ENCODE measurements around the gene HAP1.
"Not testable (repeated sequence)": the region's sequence is repeated elsewhere in the genome, so short reads cannot be mapped to it uniquely, and the experiment has no call there.

The HAP1 gene

DNA sequence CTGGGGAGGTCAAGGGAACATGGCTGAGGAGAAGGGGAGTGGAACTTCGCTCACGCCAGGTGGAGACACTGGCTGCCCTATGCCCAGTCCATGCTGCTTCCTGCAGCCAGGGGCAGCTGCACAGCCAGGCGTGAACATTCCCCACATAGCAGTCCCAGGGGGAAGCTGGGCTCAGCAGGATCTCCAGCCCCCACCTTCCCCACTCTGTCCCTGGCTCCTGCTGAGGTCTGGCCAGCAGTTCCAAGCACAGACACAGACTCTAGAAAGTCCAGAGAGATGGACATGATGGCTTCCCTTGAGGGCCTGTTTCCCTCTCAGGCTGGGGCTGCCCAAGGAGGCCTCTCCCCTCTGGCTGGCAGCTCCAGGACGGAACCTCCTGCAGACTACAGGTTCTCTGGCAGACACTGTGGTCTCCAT lies 42.7 kb upstream of the HAP1 start:
- H3K27me3 ChIP-seq (ENCODE audit: insufficient read depth, low read depth, severe bottlenecking), result no peaks in the 10 kb centered on the region
- H3K36me3 ChIP-seq, result peaks cover 19% of the 10 kb centered on the region
- TF ChIP-seq CTCF (IDR thresholded peaks at IDR 0.05; ENCODE audit: low read depth, low read length), result 0 out of 2 replicates have a peak, but pooled peaks have one; percentile 14
- no peak overlapping the region for H3K4me3 ChIP-seq (ENCODE audit: low read depth, low read length)
- H3K9me3 ChIP-seq (ENCODE audit: severe bottlenecking), result no peaks in the 10 kb centered on the region
- no peak for DNase-seq
- peak overlapping the region; percentile 84 for H3K27ac ChIP-seq

GRCh38 chr17:41776262-41776900 lies 41.9 kb upstream of the HAP1 start:
- H3K27ac ChIP-seq, result peak overlapping the region; percentile 84
- not testable (repeated sequence) for H3K9me3 ChIP-seq (ENCODE audit: severe bottlenecking); H3K27me3 ChIP-seq (ENCODE audit: insufficient read depth, low read depth, severe bottlenecking); DNase-seq; H3K4me3 ChIP-seq (ENCODE audit: low read depth, low read length)
- H3K36me3 ChIP-seq, result peaks cover 23% of the 10 kb centered on the region

- H3K27ac ChIP-seq, result no peak overlapping the region
- no peak for DNase-seq
- no peak overlapping the region for H3K4me3 ChIP-seq (ENCODE audit: low read depth, low read length)
Measured at GRCh38 chr17:41775394-41776226, 41.2 kb upstream of the HAP1 start.

GRCh38 chr17:41773731-41774193 lies 39.3 kb upstream of the HAP1 start:
- no peak for DNase-seq
- H3K27me3 ChIP-seq (ENCODE audit: insufficient read depth, low read depth, severe bottlenecking), result no peaks in the 10 kb centered on the region
- H3K4me3 ChIP-seq (ENCODE audit: low read depth, low read length), result no peak overlapping the region
- no peaks in the 10 kb centered on the region for H3K9me3 ChIP-seq (ENCODE audit: severe bottlenecking)
- TF ChIP-seq CTCF (IDR thresholded peaks at IDR 0.05; ENCODE audit: low read depth, low read length), result no peak
- H3K36me3 ChIP-seq, result peaks cover 42% of the 10 kb centered on the region
- H3K27ac ChIP-seq, result no peak overlapping the region

More at GRCh38 chr17:41775394-41776226, 41.2 kb upstream of the HAP1 start:
- no peak for TF ChIP-seq CTCF (IDR thresholded peaks at IDR 0.05; ENCODE audit: low read depth, low read length)
- H3K27me3 ChIP-seq (ENCODE audit: insufficient read depth, low read depth, severe bottlenecking), result no peaks in the 10 kb centered on the region
- H3K9me3 ChIP-seq (ENCODE audit: severe bottlenecking), result no peaks in the 10 kb centered on the region
- peaks cover 31% of the 10 kb centered on the region for H3K36me3 ChIP-seq

DNA sequence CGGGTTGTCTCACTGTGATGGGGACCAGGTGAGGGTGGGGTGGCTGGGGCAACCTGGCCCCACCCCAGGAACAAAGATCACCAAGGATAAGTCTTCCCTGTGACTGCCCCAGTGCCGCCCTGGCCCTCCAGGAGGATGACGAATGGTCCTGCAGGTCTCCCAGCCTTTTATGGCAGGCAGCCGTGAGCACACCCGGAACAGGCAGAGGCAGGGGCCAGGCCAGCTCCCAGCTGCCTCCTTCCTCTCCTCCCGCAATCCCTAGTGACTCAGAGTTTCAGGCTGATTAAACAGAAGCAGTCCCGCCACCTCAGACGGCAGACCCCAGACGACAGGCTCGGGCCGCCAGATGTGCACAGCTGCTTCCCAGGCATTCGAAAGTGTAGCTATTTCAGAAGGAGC lies 38.7 kb upstream of the HAP1 start:
- Histone ChIP-seq H3K27me3 (ENCODE audit: insufficient read depth, low read depth, severe bottlenecking) (no peaks in the 10 kb centered on the region), H3K27ac (no peak overlapping the region), H3K4me3 (ENCODE audit: low read depth, low read length) (no peak overlapping the region), H3K36me3 (peaks cover 48% of the 10 kb centered on the region), H3K9me3 (ENCODE audit: severe bottlenecking) (no peaks in the 10 kb centered on the region)
- no peak for TF ChIP-seq CTCF (IDR thresholded peaks at IDR 0.05; ENCODE audit: low read depth, low read length)
- no peak for DNase-seq

DNA sequence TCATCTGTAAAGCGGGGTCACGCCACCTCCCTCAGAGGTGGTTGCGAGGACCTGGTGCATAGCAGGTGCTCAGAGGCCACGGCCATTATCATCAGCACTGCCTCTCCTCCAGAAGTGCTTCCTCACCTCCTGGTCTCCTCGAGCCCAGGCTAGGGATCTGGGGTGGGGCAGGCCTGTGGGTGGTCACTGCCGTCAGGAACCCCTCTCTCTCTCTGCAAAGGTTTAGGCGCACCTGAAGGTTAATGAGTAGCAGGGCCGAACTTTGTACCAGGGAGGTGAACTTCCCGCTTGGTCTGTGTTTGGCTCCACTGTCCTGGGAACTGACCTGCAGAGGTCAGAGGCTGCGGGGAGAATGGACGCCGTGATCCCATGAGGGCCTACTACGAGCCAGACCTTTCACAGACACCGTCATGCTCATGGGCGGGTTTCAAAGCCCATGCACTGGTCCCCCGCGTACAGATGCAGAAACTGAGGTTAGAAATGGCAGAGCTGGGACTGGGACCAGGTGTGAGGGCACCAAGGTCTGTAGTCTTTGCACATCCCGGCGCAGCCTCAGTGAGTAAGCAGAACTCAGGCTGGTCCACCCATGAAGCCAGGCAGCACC lies 38.2 kb upstream of the HAP1 start:
- Histone ChIP-seq H3K27me3 (ENCODE audit: insufficient read depth, low read depth, severe bottlenecking) (no peaks in the 10 kb centered on the region), H3K36me3 (peaks cover 53% of the 10 kb centered on the region), H3K4me3 (ENCODE audit: low read depth, low read length) (no peak overlapping the region), H3K27ac (no peak overlapping the region), H3K9me3 (ENCODE audit: severe bottlenecking) (no peaks in the 10 kb centered on the region)
- no peak for TF ChIP-seq CTCF (IDR thresholded peaks at IDR 0.05; ENCODE audit: low read depth, low read length)
- no peak for DNase-seq
